Measurements from ENCODE around the gene NIPA2.

NIPA2 gene

DNA sequence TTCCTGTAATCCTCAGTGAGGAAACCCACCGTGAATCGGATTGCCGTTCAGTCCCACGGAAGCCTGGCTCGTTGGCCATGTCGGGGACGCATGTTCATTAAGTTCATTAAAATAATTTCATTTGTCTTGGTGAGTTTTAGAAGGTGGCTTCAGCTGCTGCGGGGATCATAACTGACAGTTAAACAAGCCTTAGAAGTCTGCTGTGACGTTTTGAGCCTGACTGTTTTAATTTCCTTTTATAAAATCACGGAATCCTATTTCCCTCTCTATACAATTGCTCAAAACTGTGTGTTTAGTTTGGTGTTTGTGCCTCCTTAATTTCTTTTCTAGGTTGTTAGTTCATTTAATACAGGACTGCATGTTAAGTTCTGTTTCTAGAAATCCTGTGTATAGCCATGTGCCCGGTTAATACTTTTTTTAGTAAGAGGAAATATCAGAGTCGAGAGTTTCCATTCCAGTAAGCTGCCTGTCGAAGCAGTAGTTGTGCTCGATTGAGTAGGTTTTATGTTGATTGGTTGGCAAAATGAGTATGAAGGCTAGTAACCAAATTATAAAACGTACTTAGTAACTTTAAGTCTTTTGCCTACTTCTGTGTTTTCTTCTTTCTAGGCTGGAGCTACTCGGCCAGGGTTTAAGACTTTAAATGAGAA, 705 bp downstream of the NIPA2 start:
- FAIRE-seq, result no peak

DNA sequence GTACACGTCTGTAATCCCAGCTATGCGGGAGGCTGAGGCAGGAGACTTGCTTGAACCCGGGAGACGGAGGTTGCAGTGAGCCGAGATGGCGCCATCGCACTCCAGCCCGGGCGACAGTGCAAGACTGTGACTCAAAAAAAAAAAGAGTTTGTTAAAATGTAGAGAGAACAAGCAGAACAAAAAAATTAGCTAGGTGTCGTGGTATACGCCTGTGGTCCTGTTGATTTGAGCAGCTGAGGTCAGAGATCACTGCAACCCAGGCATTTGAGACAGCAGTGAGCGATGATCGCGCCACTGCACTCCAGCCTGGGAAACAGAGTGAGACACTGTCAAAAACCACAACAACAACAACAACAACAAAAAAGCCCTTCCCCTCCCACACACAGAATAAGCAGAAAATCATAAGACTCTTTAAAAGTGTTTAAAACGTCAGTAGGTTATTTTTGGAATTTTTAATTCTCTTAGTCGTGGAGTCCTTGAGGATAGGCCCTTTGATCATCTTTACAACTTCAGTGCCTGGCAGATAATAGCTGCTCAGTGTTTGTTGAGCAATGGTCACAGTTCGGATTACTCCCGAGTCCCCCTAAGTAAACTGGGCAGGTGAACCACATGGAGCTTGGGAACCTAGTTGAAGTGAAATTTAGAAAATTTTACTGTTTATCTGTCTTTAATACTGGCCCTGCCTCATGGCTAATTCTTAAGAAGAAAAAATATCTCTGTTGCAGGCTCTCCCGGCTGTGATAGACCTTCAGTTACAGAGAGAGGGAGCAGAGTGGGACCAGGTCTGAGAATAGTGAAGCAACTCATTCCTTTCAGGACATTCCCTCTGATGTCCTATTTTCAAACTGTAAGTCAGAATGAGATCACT, 6.2 kb downstream of the NIPA2 start:
- no peak for FAIRE-seq

DNA sequence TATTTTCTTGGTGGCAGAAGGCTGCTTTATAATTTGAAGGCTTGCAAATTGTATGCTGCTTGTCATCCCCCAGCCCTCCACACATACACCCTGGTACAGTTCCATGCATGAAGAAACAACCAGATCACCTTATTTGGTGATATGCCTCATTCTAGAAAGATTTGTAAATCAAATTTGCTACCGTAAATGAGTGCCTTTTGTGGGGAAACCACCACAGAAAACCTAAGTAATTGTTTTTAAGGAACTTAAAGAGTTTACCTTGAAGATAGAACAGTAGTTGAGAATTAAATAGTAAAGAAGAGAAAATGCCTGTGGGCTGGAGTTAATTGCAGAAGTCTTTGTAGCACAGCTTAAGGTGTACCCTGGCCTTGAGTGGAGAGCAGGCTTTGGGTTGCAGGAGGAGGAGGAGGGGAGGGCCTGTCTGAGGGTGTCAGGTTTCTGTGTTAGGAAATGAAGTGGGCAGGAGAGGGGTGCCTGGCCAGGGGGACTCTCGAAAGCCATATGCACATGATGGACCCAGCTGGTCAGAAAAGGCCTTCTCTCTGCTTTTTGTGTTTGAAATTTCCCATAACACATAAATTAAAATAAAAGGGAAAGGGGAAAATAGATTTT, 6.9 kb downstream of the NIPA2 start:
- no peak for FAIRE-seq

DNA sequence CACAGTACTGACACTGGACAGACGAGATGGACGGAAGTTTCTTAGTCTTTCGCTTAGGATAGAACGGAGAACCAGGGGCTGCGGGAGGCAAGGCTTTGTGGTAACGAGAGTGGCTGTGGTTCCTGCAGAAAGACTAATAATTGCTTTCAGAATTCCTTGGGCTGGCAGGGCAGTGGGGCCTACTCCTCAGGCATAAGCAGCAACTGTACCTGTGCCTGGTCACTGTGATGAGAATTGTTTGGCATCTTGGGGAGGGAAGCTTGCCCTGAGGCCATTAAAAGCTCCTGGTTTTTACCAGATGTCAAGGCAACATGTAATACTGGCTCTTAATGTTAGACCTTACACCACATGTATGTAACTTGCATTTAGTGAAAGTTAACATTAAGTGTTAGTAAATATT, 7.6 kb downstream of the NIPA2 start:
- no peak for FAIRE-seq

DNA sequence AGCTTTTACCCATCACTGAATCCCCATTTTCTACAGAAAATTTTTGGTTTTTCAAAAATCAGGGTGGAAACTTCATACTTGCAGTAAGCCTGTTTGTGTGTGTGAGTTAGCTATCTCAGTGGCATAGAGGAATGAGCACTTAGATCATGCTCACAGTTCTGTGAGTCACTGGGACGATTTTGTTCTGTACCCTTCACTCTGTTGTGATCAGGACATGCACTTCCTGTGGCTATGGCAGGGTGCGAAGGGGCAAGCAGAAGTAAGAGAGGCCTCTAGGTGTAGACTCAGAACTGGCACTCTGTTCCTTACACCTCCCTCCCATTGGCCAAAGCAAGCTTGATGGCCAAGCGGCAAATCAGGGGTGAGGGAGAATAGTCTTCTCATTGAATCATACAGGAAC, 11.6 kb downstream of the NIPA2 start:
- no peak for FAIRE-seq

DNA sequence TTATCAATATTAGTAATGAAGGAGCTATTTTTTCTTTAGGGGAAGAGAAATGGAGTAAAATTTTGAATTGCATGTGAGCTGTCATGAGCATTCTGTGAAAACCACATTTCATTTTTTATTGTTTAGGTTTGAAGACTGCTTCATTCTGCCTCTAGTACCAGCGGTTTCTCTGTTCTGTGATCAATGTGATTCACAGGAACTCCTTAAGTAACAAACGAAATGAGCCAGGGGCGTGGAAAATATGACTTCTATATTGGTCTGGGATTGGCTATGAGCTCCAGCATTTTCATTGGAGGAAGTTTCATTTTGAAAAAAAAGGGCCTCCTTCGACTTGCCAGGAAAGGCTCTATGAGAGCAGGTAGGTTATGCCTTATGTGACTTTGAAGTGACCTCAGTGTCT, 13.0 kb downstream of the NIPA2 start:
- no peak for FAIRE-seq

DNA sequence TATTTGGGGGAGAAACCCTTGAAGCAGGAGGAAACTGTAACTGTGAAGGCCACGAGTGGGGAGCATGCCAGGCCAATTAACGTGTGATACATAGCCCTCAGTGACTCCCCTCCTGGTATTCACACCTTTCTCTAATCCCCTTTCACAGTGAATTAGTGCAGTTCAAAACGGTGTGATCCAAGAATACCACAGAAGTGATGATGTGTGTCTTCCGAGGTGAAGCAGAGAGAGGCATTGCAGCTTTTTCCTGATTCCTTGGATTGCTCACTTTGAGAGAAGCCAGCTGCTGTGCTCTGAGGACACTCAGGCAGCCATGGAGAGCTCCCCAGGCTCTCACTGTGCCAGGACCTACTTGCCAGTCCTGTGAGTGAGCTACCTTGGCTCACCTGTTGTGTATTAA, 17.3 kb downstream of the NIPA2 start:
- FAIRE-seq, result no peak

DNA sequence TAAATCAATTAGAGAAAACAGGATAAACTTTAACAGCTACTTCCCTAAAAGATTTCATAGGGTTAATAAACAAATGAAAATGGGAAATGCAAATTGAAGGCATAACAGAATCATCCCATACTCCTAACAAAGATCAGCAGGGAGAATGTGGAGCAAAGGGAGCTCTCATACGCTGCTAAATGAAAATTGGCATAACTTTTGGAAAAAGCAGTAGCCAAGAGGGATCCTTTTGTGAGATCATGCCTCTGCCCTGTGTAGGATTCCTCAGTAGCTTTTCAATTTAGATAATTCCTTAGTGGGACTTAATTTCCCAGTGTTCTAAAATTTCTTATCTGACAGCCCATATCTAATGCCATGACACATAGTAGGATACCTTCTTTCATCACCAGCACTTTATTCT, 18.2 kb downstream of the NIPA2 start:
- no peak for FAIRE-seq

DNA sequence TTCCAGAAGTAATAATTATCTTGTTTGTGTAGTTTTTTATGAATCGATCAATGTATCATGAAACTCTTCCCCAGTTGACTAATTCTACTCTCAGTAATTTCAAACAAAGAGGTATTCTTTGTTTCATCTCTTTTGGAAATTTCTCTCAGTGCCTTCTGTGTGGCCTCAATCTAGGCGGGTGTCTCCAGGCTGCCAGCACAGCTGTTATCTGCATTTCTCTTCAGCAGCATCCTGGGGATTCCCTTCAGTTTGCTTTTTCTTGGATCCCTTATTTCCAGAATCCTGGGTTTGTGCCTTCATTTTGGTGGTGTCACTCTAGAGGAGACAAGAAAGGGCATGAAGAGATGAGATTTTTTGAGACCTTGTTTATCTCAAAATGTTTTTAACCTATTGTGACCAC, 22.7 kb downstream of the NIPA2 start:
- no peak for FAIRE-seq

DNA sequence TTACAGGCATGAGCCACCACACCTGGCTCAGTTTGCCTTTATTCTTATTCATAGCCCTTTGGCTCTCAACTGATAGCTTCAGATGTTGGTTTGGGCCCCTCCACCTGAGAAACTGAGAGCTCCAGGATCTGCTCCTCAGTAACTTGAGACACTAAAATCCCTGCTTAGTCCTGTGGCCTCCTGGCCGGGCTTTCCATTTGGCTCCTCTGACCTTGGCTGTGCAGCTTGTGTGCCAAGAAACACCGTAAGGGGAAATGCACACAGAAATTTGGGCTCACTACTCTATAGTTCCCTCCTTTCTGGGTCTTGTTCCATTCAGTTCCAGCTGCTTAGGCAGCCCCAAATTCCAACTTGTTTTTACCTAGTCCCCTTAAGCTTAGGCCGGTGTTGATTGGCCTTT, 24.9 kb downstream of the NIPA2 start:
- FAIRE-seq, result no peak

DNA sequence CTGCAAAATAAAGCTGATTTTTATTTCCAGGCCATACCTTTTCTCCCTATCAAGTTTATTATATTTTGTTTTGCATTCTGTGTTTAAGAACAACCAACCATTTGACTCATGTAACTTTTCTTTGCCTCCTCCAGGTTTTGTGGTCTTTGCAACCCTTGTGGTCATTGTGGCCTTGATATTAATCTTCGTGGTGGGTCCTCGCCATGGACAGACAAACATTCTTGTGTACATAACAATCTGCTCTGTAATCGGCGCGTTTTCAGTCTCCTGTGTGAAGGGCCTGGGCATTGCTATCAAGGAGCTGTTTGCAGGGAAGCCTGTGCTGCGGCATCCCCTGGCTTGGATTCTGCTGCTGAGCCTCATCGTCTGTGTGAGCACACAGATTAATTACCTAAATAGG, 27.6 kb downstream of the NIPA2 start:
- FAIRE-seq, result no peak

DNA sequence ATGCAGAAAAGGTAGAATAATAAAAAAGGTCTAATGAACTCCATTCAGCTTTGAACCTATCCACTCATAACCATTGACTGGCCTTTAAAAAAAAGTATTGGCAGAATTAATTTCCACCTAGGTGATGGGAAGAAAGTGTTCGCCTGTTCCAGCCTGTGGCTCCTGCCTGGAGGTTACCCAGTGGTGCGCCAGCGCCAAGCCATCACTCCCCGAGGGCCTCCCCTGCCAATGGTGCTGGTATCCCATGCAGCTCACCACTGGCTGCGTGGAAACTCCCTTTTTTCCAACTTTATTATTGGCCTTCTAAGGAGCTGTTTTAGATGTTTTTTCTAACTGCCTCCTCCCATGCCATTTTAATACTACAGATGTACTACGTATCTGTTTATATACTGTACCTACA, 29.4 kb downstream of the NIPA2 start:
- FAIRE-seq, result no peak

DNA sequence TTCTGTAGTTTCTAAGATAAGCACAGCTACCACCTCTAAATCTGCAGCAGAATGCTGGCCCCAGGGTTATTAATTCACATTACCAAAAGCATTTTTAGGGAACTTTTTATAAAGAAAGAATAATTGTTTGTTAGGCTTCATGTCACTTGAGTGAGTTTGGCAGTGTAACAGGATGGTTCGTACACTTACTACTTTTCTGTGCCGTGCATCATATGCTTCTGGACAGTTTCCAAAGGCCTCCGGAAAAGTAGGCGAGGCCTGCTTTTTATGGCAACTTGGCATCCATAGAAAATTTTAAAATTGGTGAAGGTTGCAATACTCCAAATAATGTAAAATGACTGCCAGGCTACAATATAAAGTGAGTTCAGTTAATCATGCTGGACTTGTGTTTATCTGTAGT, 30.0 kb downstream of the NIPA2 start:
- FAIRE-seq, result no peak

DNA sequence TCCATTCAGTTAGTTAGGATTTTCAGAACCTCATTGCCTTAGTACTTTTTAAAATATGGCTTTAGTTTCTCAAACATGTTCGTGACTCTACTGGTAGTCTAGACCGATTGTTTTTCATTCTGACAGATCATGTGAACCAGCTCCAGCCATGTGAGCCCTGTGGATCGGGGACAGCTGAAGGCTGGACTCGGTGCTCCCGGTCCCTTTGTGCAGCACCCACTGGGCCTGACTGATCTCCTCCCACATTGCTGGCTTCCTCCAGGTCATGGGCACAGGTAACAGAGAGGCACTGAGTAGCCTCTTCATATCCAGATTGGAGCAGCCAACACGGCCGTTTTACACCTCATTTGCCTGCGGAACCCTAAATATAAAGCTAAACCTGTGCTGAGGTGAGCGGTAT, 30.5 kb downstream of the NIPA2 start:
- FAIRE-seq, result no peak

DNA sequence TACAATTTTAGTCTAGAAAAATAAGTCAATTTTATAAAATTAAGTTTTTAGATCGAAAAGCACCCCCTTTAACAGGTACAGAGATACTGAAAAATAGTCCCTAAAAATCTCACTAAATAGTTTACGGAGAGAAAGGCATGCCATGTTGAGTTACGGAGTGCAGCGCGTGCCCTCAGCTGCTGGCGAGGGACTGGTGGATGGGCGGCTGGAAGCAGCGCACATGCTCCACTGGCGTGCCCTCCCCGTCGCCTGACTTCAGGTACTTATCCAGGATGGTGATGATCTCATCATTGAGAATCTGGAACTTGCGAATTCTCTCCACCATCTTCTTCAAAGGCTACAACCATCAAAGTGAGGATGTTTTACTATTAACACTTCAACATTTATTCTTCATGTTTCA, 31.4 kb downstream of the NIPA2 start:
- FAIRE-seq, result no peak

DNA sequence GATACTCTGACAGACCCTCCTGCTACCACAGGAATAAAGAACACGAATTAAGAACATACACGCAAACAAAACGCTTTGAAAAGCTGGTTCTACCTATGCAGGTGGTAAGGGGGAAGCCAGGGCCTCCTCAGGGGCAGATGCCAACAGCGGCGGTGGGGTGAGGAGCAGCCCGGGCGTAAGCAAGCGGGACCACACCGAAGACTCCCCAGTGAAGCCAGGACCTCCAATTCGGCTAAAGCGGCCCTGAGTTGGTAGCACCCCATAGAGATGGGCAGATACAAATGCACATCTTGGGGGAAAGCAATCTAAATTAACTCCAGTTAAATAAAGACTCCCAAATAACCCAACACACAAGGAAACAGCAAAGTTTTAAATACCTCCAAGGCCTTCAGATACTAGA, 32.4 kb downstream of the NIPA2 start:
- no peak for FAIRE-seq

DNA sequence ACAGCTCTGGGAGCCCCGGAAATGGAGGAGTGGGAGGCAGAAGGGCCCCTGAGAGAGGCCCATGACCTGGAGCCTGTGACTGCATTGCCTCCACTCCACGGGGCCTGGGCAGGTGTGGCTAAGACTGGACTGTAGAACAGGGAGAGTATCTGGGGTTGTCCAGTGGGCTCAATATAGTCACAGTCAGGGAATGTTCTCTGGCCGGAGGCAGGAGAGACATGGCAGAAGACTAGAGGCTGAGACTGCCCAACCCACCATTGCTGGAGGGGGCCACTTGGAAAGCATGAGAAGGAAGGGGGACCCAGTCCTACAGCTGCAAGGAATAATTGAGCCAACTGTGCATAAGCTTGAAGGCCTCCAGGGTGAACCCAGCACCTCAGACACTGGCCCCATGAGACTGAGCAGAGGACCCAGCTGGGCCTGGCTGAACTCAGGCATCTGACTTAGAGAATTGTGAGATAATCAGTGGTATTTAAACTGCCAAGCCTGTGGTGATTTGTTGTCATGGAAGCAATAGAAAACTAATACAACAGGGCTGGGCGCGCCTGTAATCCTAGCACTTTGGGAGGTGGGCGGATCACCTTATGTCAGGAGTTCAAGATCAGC, 33.1 kb downstream of the NIPA2 start:
- no peak for FAIRE-seq

DNA sequence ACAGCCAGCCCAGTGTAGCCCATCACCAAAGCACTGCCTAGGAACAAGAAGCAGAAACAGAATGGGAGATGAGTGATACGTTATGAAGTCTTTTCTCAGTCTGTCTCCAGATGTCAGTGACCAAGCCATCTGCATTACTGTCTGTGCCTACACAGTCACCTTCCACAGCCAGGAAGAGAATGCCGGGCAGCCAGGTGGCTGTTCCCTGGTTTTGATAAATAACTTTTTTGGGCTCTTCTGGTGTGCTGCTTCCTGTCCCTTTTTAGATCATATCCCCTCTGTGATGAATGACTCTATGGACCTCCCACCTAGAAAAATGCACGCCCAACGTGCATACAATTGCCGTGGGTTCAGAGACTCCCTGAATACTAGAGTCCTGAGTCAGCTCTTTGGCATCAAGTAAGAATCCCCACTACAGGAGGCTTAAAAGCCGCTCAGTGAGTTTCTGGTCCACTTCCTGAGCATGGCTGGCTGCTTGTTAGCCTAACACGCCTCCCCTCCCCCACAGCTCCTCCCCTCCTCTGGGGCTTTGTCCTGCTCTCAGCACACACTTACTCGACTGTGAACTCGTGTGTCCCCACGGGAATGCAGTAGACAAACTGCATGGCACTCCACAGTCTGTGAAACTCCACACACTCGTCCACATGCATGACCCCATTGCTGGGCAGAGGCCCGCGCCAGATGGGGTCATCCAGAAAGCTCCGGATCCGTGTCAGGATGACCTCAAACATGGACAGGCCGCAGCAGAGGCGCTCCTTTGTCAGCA, 34.7 kb downstream of the NIPA2 start:
- no peak for FAIRE-seq

DNA sequence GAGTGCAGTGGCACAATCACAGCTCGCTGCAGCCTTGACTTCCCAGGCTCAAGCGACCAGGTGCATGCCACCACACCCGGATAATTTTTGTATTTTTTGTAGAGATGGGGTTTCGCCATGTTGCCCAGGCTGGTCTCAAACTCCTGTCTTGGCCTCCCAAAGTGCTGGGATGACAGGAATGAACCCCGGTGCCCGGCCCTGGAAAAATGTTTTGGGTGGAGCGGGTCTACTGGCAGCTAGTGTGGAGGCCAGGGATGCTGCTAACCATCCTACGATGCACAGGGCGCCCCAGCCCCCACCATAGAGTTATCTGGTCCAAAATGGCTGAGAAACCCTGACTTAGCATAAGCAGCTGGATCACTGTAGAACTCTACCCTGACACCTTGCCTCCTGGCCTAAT, 35.4 kb downstream of the NIPA2 start:
- FAIRE-seq, result no peak

DNA sequence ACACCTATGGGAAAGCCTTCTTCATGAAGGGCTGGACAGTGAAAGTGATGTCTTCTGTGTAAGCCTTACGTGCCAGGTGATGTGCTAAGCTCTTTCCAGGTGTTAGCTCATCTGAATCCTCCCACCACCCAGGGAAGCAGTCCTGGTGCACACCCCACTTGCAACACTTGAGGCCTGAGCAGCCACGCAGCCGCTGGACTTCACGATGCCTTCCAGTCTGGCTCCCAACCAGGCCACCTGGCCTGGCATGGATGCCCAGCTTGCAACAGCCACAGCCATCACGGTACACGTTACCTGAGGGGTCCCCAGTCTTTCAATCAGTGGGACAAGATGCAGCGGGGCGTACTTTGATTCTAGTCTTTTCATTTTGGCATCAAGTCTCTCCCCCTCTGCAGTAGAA, 35.8 kb downstream of the NIPA2 start:
- no peak for FAIRE-seq

DNA sequence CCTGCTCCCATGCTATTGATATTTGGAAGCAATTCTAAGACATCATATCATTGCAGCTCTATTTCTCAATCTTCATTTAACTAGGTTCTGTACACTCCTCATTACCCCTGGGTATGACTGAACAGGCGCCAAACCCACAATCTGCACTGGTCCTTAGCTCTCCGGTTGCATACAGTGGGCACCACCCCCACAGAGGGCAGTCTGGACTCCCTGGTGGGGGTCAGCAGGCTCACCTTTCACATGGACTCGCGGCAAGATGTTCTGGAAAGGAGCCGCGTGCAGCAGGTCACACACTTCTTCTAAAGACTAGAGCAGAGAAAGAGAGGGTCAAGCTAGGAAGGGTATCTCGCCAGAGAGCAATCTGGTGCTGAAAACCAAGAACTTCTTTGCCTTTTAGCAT, 36.5 kb downstream of the NIPA2 start:
- FAIRE-seq, result no peak

DNA sequence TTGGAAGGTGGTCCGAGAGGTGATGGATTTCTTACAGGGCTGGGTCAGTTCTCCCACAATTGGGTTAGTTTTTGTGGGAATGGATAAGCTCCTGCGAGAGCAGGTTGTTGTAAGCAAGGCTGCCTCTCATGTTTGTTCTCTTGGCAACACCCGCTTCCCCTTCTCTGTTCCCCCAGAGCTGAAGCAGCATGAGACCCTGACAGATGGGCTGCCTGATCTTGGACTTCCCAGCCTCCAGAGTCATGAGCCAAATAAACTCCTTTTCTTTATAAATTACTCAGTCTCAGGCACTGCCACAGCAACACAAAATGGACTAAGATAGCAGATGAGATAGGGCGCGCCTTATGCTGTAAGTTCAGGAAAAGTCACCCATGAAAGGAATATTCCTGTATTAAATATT, 38.7 kb downstream of the NIPA2 start:
- FAIRE-seq, result no peak

DNA sequence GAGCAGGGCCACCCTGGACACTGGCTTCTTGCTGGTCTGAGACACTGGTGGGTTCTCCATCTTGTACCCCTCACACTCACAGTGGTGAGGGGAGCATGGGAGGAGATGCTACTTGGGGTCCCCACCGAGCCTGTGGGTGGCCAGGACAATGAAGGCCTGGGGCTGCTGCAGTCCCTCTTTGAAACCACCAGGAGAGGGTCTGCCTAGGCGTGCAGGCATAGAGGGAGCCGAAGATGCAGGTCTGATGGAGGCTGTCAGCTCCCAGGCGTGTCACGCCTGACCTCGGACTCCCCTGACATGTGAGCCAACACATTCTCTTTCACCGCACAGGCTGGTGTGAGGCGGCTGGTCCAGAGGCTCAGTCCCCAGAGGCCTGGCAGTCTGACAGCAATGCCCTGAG, 39.1 kb downstream of the NIPA2 start:
- FAIRE-seq, result no peak
